OCI-LY7 (cell line): Measurements from ENCODE around the gene LRIT1. TPM values are rescaled to one million over a fixed set of nuclear protein-coding genes. Genes with fewer than 3 reads are reported as not detected.

ENCODE experiments used
- BruUV-seq: library from RNA; stranded (reverse); fragments of 400-500 nt; replicated peaks from 2 replicates; lab custom pipeline; 2021; lab: Mats Ljungman, UMichigan
- CTCF ChIA-PET: fragments of 300-600 bp; sonication (Branson Sonifier 250); formaldehyde crosslinking; loops from one replicate; lab custom pipeline; 2022; ENCODE audit warnings: antibody characterized with exemption; ENCODE audit not compliant: unreplicated experiment; lab: Charles Lee
- POLR2A ChIA-PET: fragments of 300-600 bp; sonication (Branson Sonifier 250); formaldehyde crosslinking; loops from one replicate; lab custom pipeline; 2022; ENCODE audit warnings: antibody characterized with exemption; lab: Charles Lee
- DNase-seq: peaks from one replicate; pipeline ENCODE4 v3.0.0-alpha.2; 2015; ENCODE audit warnings: low spot score
- H2AFZ ChIP-seq: fragments of 200-600 bp; sonication (generic), shearing (Covaris generic); 2 replicates; pipeline ENCODE4 v1.6.1; 2014; ENCODE audit warnings: mild to moderate bottlenecking, antibody characterized with exemption, low read length, moderate library complexity
- H3K27ac ChIP-seq: fragments of 200-600 bp; sonication (generic); 2 replicates; pipeline ENCODE4 v1.5.1; 2014; ENCODE audit warnings: mixed run types, low read depth, mild to moderate bottlenecking, moderate library complexity, low read length, inconsistent platforms; ENCODE audit not compliant: poor library complexity, severe bottlenecking
- H3K36me3 ChIP-seq: fragments of 200-600 bp; sonication (generic); 2 replicates; pipeline ENCODE4 v1.6.1; 2014; ENCODE audit warnings: mild to moderate bottlenecking, antibody characterized with exemption, low read length, moderate library complexity, mixed read lengths; ENCODE audit not compliant: insufficient read depth
- H3K4me1 ChIP-seq: fragments of 200-600 bp; sonication (generic); 2 replicates; pipeline ENCODE4 v1.5.1; 2014; ENCODE audit warnings: mild to moderate bottlenecking, low read length; ENCODE audit not compliant: insufficient read depth, poor library complexity, severe bottlenecking
- H3K4me2 ChIP-seq: fragments of 200-600 bp; sonication (generic); 2 replicates; pipeline ENCODE4 v1.6.1; 2014; ENCODE audit warnings: mild to moderate bottlenecking, low read length
- H3K4me3 ChIP-seq: fragments of 200-600 bp; sonication (generic); 2 replicates; pipeline ENCODE4 v1.5.1; 2014; ENCODE audit warnings: mild to moderate bottlenecking, low read depth, low read length; ENCODE audit not compliant: poor library complexity, severe bottlenecking
- H3K79me2 ChIP-seq: fragments of 200-600 bp; sonication (generic); 2 replicates; pipeline ENCODE4 v1.6.1; 2016; ENCODE audit warnings: low read depth, mild to moderate bottlenecking, low read length, moderate library complexity, mixed read lengths; ENCODE audit not compliant: insufficient read depth
- H3K9me2 ChIP-seq: fragments of 200-600 bp; sonication (generic); 2 replicates; pipeline ENCODE4 v1.6.1; 2016; ENCODE audit warnings: mild to moderate bottlenecking, low read length, mixed read lengths; ENCODE audit not compliant: insufficient read depth
- H3K9me3 ChIP-seq: fragments of 200-600 bp; sonication (generic); 2 replicates; pipeline ENCODE4 v1.6.1; 2014; ENCODE audit warnings: mild to moderate bottlenecking, mixed run types, low read length, mixed read lengths
- H4K20me1 ChIP-seq: fragments of 200-600 bp; sonication (generic); 2 replicates; pipeline ENCODE4 v1.6.1; 2014; ENCODE audit warnings: mild to moderate bottlenecking, antibody characterized with exemption, low read length, moderate library complexity, mixed read lengths; ENCODE audit not compliant: insufficient read depth
- EZH2phosphoT487 ChIP-seq: fragments of 200-600 bp; sonication (generic); IDR thresholded peaks from 2 replicates; pipeline ENCODE4 v1.6.1; 2018; ENCODE audit warnings: low read depth, borderline replicate concordance, mild to moderate bottlenecking, mixed run types, antibody characterized with exemption, low read length, moderate library complexity, mixed read lengths
- intact Hi-C: fragments of 100-400 bp; cut with micrococcal nuclease; formaldehyde crosslinking; loops from one replicate; pipeline ENCODE4 v1.10.0; 2022; ENCODE audit not compliant: unreplicated experiment
- total RNA-seq, 2 experiments: library from RNA; depleted of rRNA in 1 of 2; stranded (reverse); fragments of >200 nt in 1 of 2; shearing (Covaris generic) in 1 of 2; gene quantifications; 2 replicates each; pipeline ENCODE4 v1.2.3, GENCODE V29; 2014 to 2022
- TF ChIP-seq, protein P1 (sequence below): fragments of 200-600 bp; sonication (generic); conservative IDR thresholded peaks from 2 replicates; pipeline ENCODE4 v1.5.1; 2014; ENCODE audit warnings: mild to moderate bottlenecking, antibody characterized with exemption, low read length, moderate library complexity, mixed read lengths

The LRIT1 gene
- total RNA-seq, 2 experiments from 2014 or later, result not detected

DNA sequence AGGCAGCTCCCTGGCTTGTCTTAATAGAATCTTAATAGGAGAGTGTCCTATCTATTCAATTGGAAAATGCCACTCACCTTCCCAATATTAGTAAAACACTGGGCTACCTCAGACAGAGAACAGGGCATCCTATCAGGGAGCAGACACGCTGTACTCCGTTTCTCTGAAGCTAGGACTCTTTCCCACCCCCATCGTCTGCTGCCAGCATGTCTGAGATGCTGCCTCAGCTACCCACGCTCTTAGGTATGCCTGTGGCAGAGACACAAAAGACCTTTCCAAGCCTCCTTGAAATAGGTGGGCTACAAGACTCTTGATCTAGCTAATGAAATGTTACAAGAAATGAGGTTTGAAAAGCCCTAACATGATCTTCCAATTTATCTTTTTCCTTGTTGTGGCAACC, 13.5 kb downstream of the LRIT1 start:
- Histone ChIP-seq H3K79me2 (no peaks in the 10 kb centered on the region), H3K36me3 (no peaks in the 10 kb centered on the region), H4K20me1 (no peaks in the 10 kb centered on the region), H3K4me2 (no peak overlapping the region), H3K4me1 (no peaks in the 10 kb centered on the region), H3K4me3 (no peak overlapping the region), H3K27ac (no peak overlapping the region), H2AFZ (no peak overlapping the region), H3K9me2 (no peaks in the 10 kb centered on the region), H3K9me3 (no peaks in the 10 kb centered on the region)
- intact Hi-C loops, result no loop called here
- TF ChIP-seq, protein P1, sequence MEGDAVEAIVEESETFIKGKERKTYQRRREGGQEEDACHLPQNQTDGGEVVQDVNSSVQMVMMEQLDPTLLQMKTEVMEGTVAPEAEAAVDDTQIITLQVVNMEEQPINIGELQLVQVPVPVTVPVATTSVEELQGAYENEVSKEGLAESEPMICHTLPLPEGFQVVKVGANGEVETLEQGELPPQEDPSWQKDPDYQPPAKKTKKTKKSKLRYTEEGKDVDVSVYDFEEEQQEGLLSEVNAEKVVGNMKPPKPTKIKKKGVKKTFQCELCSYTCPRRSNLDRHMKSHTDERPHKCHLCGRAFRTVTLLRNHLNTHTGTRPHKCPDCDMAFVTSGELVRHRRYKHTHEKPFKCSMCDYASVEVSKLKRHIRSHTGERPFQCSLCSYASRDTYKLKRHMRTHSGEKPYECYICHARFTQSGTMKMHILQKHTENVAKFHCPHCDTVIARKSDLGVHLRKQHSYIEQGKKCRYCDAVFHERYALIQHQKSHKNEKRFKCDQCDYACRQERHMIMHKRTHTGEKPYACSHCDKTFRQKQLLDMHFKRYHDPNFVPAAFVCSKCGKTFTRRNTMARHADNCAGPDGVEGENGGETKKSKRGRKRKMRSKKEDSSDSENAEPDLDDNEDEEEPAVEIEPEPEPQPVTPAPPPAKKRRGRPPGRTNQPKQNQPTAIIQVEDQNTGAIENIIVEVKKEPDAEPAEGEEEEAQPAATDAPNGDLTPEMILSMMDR, result no peak
- TF ChIP-seq EZH2phosphoT487, result no peak
- ChIA-PET CTCF (no interaction called here), POLR2A (no interaction called here)
- no peak for DNase-seq
- no TSS peak for BruUV-seq

DNA sequence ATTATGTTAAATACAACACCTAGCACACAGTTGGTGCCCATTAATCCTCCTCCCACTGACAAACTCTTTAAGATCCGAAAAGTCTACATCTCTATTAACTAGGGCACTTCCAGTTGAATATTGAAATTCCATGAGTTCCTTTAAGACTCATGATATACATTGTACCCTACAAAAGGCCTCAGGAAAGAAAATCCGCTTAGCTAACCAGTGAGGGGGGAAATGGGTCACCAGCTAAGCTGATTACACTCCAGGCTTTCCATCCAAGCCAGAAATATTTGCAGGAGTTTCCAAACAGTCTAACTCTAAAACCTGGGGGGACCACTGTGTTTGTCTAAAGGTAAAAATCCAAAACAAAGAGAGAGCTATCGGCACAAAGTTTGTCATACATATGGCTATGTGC, 14.7 kb downstream of the LRIT1 start:
- no peaks in the 10 kb centered on the region for H3K79me2 ChIP-seq
- DNase-seq, result no peak
- H3K4me2 ChIP-seq, result no peak overlapping the region
- no peak overlapping the region for H3K4me3 ChIP-seq
- no peak overlapping the region for H2AFZ ChIP-seq
- H4K20me1 ChIP-seq, result no peaks in the 10 kb centered on the region
- no TSS peak for BruUV-seq
- intact Hi-C loops, result no loop called here
- H3K27ac ChIP-seq, result no peak overlapping the region
- H3K36me3 ChIP-seq, result no peaks in the 10 kb centered on the region
- H3K9me3 ChIP-seq, result no peaks in the 10 kb centered on the region
- no peaks in the 10 kb centered on the region for H3K4me1 ChIP-seq
- ChIA-PET CTCF (interaction anchor here (0.6 kb wide), 1 partner anchor 338 kb away, joined by 3 read pairs; no protein-coding TSS in a partner anchor), POLR2A (no interaction called here)
- no peaks in the 10 kb centered on the region for H3K9me2 ChIP-seq
- TF ChIP-seq EZH2phosphoT487, result no peak
- TF ChIP-seq, protein P1, result no peak

DNA sequence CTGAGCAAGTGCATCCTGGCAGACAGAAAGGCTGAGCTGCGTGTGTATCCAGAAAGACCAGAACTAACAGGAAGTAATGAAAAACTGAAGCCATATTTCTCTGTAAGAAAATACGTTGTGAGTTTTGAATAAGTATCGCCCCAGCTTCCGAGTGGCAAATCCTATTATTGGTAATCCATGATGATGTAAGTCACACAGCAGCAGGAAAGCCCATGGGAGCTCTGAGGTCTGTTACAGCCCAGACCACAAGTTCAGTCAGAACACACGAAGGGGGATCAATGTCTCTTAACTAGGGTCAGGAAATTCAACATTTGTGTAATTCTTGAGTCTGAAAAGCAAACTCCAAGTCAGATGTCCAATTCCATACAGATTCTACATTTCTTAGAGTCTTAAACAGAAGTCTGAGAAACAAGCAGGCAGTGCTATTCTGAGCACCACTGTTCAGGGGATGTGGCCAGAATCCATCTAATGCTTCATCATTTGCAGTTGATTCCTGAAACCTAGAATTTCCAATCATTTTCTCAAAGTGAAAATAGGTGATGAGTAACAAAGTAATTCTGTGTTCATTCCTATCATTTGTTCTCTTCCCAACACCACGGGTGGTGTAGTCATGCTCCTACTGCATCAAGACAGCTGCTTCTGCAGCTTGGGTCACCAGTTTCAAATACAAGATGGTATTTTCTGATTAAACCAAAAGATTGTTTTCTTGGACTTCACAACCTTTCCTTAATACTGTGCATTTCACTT, 15.7 kb downstream of the LRIT1 start, which contains the start of gene LRIT2:
TSS of gene LRIT2 (minus strand) at position 118 of the 747 bp plus-strand sequence. CDS start at position 94, 24 bp downstream.
- no peaks in the 10 kb centered on the region for H3K4me1 ChIP-seq
- H2AFZ ChIP-seq, result no peak within 1 kb of the TSS
- H3K79me2 ChIP-seq, result no peaks in the 10 kb centered on the region
- TF ChIP-seq, protein P1, result no peak
- TF ChIP-seq EZH2phosphoT487, result no peak
- ChIA-PET CTCF (interaction anchor here (0.6 kb wide), 1 partner anchor 10 kb away, joined by 3 read pairs; no protein-coding TSS in a partner anchor), POLR2A (no interaction called here)
- no peaks in the 10 kb centered on the region for H3K9me2 ChIP-seq
- H3K27ac ChIP-seq, result no peak within 1 kb of the TSS
- no peak within 1 kb of the TSS for H3K4me2 ChIP-seq
- intact Hi-C loops, result no loop called here
- DNase-seq, result no peak
- H4K20me1 ChIP-seq, result no peaks in the 10 kb centered on the region
- no peaks in the 10 kb centered on the region for H3K9me3 ChIP-seq
- no peak within 1 kb of the TSS for H3K4me3 ChIP-seq
- no TSS peak for BruUV-seq
- H3K36me3 ChIP-seq, result no peaks in the 10 kb centered on the region
